PC-3 (cell line): ENCODE measurements around the gene NEK4. TPM values are rescaled to one million over a fixed set of nuclear protein-coding genes. Genes with fewer than 3 reads are reported as not detected.

Source experiments
- ATAC-seq: fragments of 200-7000 bp; cut with Tn5 transposase; 2 replicates; pipeline ENCODE4 v1.9.1; 2020; ENCODE audit warnings: mild to moderate bottlenecking, moderate library complexity
- BruUV-seq: library from RNA; stranded (reverse); fragments of 400-500 nt; replicated peaks from 2 replicates; lab custom pipeline; 2021; lab: Mats Ljungman, UMichigan
- CTCF ChIA-PET: fragments of 300-600 bp; sonication (Branson Sonifier 250); formaldehyde crosslinking; loops from one replicate; lab custom pipeline; 2022; ENCODE audit warnings: antibody characterized with exemption; lab: Charles Lee
- POLR2A ChIA-PET: fragments of 300-600 bp; sonication (Branson Sonifier 250); formaldehyde crosslinking; loops from one replicate; lab custom pipeline; 2022; ENCODE audit warnings: antibody characterized with exemption; ENCODE audit not compliant: unreplicated experiment; lab: Charles Lee
- DNase-seq: peaks from one replicate; pipeline ENCODE4 v3.0.0-alpha.2; 2015
- H2AFZ ChIP-seq: fragments of 300-600 bp; sonication (generic); 2 replicates; pipeline ENCODE4 v1.6.0; 2016; ENCODE audit warnings: antibody characterized with exemption, low read length
- H3F3A ChIP-seq: fragments of 300-600 bp; sonication (generic); one replicate; pipeline ENCODE4 v1.6.0; 2017; ENCODE audit warnings: antibody characterized with exemption, low read length, control low read depth, mild to moderate bottlenecking; ENCODE audit not compliant: unreplicated experiment
- H3K27ac ChIP-seq: fragments of 300-600 bp; sonication (generic); 2 replicates; pipeline ENCODE4 v1.5.1; 2016; ENCODE audit warnings: mild to moderate bottlenecking, low read length
- H3K27me3 ChIP-seq: fragments of 300-600 bp; sonication (generic); 2 replicates; pipeline ENCODE4 v1.6.1; 2016; ENCODE audit warnings: low read length, mixed read lengths
- H3K36me3 ChIP-seq: fragments of 300-600 bp; sonication (generic); 2 replicates; pipeline ENCODE4 v1.6.1; 2016; ENCODE audit warnings: low read depth, mixed run types, low read length, mixed read lengths
- H3K4me1 ChIP-seq: fragments of 300-600 bp; sonication (generic); 2 replicates; pipeline ENCODE4 v1.5.1; 2016; ENCODE audit warnings: low read length; ENCODE audit not compliant: insufficient read depth
- H3K4me2 ChIP-seq: fragments of 300-600 bp; sonication (generic); 2 replicates; pipeline ENCODE4 v1.6.0; 2016; ENCODE audit warnings: low read length
- H3K4me3 ChIP-seq: fragments of 300-600 bp; sonication (generic); 2 replicates; pipeline ENCODE4 v1.5.1; 2016; ENCODE audit warnings: mild to moderate bottlenecking, low read length, mixed read lengths
- H3K79me2 ChIP-seq: fragments of 300-600 bp; sonication (generic); 2 replicates; pipeline ENCODE4 v1.6.1; 2017; ENCODE audit warnings: low read length, mixed read lengths
- H3K9ac ChIP-seq: fragments of 300-600 bp; sonication (generic); 2 replicates; pipeline ENCODE4 v1.6.0; 2016; ENCODE audit warnings: mild to moderate bottlenecking, low read length
- H3K9me2 ChIP-seq: fragments of 300-600 bp; sonication (generic); replicated peaks from 2 replicates; pipeline ENCODE4 v1.6.1; 2016; ENCODE audit warnings: mixed run types, low read length, mixed read lengths
- H3K9me3 ChIP-seq: fragments of 300-600 bp; sonication (generic); 2 replicates; pipeline ENCODE4 v1.6.1; 2016; ENCODE audit warnings: low read length, mixed read lengths
- H4K20me1 ChIP-seq: fragments of 300-600 bp; sonication (generic); 2 replicates; pipeline ENCODE4 v1.6.1; 2016; ENCODE audit warnings: low read length, mixed read lengths
- CTCF ChIP-seq: fragments of 300-600 bp; sonication (generic); conservative IDR thresholded peaks from 2 replicates; pipeline ENCODE4 v1.5.1; 2017; ENCODE audit warnings: antibody characterized with exemption, low read depth, mild to moderate bottlenecking, low read length
- EZH2 ChIP-seq: fragments of 300-600 bp; sonication (generic); IDR thresholded peaks from one replicate; pipeline ENCODE4 v1.6.1; 2017; ENCODE audit warnings: antibody characterized with exemption, mild to moderate bottlenecking, low read length; ENCODE audit not compliant: unreplicated experiment
- EZH2phosphoT487 ChIP-seq: fragments of 300-600 bp; sonication (generic); IDR thresholded peaks from 2 replicates; pipeline ENCODE4 v1.6.1; 2018; ENCODE audit warnings: mild to moderate bottlenecking, antibody characterized with exemption, low read length, borderline replicate concordance
- intact Hi-C: fragments of 100-400 bp; cut with micrococcal nuclease; formaldehyde crosslinking; loops from 2 replicates; pipeline ENCODE4 v1.9.0; 2023
- total RNA-seq: library from RNA; depleted of rRNA; stranded (reverse); fragments of >200 nt; gene quantifications from 2 replicates; pipeline ENCODE4 v1.2.3, GENCODE V29; 2014

NEK4 gene
- total RNA-seq, 1 experiment from 2014 or later = 33.6 TPM

GRCh38 chr3:52694528-52695189 is 76.1 kb downstream of the NEK4 start:
- Histone ChIP-seq H2AFZ (no peak overlapping the region), H4K20me1 (peaks cover 29% of the 10 kb centered on the region), H3K9me3 (no peaks in the 10 kb centered on the region), H3K9ac (no peak overlapping the region), H3K79me2 (peaks cover 28% of the 10 kb centered on the region; the same call in 1 of the 2 replicates), H3K4me1 (no peaks in the 10 kb centered on the region), H3K27ac (no peak overlapping the region), H3K4me2 (no peak overlapping the region), H3F3A (peaks cover 33% of the 10 kb centered on the region), H3K36me3 (peaks cover 70% of the 10 kb centered on the region), H3K4me3 (no peak overlapping the region), H3K9me2 (no peaks in the 10 kb centered on the region), H3K27me3 (no peaks in the 10 kb centered on the region)
- TF ChIP-seq CTCF (no peak), EZH2phosphoT487 (no peak), EZH2 (no peak)
- ATAC-seq = no peak
- intact Hi-C loops = no loop called here
- CTCF ChIA-PET = no interaction called here
- BruUV-seq = TSS peak; percentile 49
- no peak for DNase-seq
- POLR2A ChIA-PET = no interaction called here

- H3K36me3 ChIP-seq = peaks cover 86% of the 10 kb centered on the region
- POLR2A ChIA-PET = no interaction called here
- H3K9me2 ChIP-seq = no peaks in the 10 kb centered on the region
- no TSS peak for BruUV-seq
- peaks cover 45% of the 10 kb centered on the region for H4K20me1 ChIP-seq
- CTCF ChIA-PET = no interaction called here
- ATAC-seq = peak; percentile 25
- H3K27ac ChIP-seq = no peak overlapping the region
- TF ChIP-seq CTCF = no peak
- no peak overlapping the region for H3K4me2 ChIP-seq
- no peak overlapping the region for H2AFZ ChIP-seq
- intact Hi-C loops = no loop called here
- peaks cover 14% of the 10 kb centered on the region for H3K4me1 ChIP-seq
- H3F3A ChIP-seq = peaks cover 24% of the 10 kb centered on the region
- H3K4me3 ChIP-seq = no peak overlapping the region
- no peaks in the 10 kb centered on the region for H3K27me3 ChIP-seq
- no peaks in the 10 kb centered on the region for H3K9me3 ChIP-seq
- H3K9ac ChIP-seq = no peak overlapping the region
- DNase-seq = peak; percentile 32
- peaks cover 44% of the 10 kb centered on the region for H3K79me2 ChIP-seq
These were observed 77.7 kb downstream of the NEK4 start for GRCh38 chr3:52693071-52693470.

- H3K36me3 ChIP-seq = peaks cover 86% of the 10 kb centered on the region
- POLR2A ChIA-PET = interaction anchor here (0.7 kb wide), 1 partner anchor 55 kb away, joined by 3 read pairs; no protein-coding TSS in a partner anchor
- H3K4me2 ChIP-seq = no peak overlapping the region
These were observed 80.2 kb downstream of the NEK4 start for GRCh38 chr3:52690560-52690959.

More at GRCh38 chr3:52690560-52690959, 80.2 kb downstream of the NEK4 start:
- Histone ChIP-seq H3K79me2 (peaks cover 67% of the 10 kb centered on the region), H3K9me2 (no peaks in the 10 kb centered on the region), H3K4me1 (peaks cover 28% of the 10 kb centered on the region), H4K20me1 (peaks cover 62% of the 10 kb centered on the region), H2AFZ (no peak overlapping the region), H3K27ac (no peak overlapping the region), H3K9me3 (no peaks in the 10 kb centered on the region), H3K9ac (no peak overlapping the region), H3K4me3 (no peak overlapping the region), H3K27me3 (no peaks in the 10 kb centered on the region), H3F3A (peaks cover 14% of the 10 kb centered on the region)
- no peak for DNase-seq
- no TSS peak for BruUV-seq
- no peak for ATAC-seq
- CTCF ChIA-PET = no interaction called here
- intact Hi-C loops = no loop called here
- TF ChIP-seq EZH2phosphoT487 = no peak
- no peak for TF ChIP-seq CTCF
- no peak for TF ChIP-seq EZH2
